Breast epithelium (tissue), 4 donors: ENCODE measurements around the gene KCNH2. TPM values are rescaled to one million over a fixed set of nuclear protein-coding genes. Genes with fewer than 3 reads are reported as not detected.

Source experiments
- DNase-seq, 2 donors: peaks; one replicate each; pipeline ENCODE4 v3.0.0-alpha.2; 2019; ENCODE audit warnings: low spot score in 2 of 2
- H3K27ac ChIP-seq, 2 donors: fragments of 200-600 bp; sonication (generic) in 1 of 2; one replicate each; pipeline ENCODE4 v1.5.1; 2016 to 2019; ENCODE audit warnings: mild to moderate bottlenecking in 1 of 2
- H3K27me3 ChIP-seq, 2 donors: fragments of 200-600 bp; sonication (generic) in 1 of 2; one replicate each; pipeline versions ENCODE4 v1.5.1 to v1.6.0; 2017 to 2019; ENCODE audit warnings: control low read depth in 1 of 2, mild to moderate bottlenecking in 1 of 2
- H3K36me3 ChIP-seq: fragments of 200-600 bp; one replicate; pipeline ENCODE4 v1.5.1; 2019
- H3K4me1 ChIP-seq, 2 donors: fragments of 200-600 bp; sonication (generic); one replicate each; pipeline ENCODE4 v1.5.1; 2016 to 2019; ENCODE audit warnings: control low read depth in 1 of 2
- H3K4me3 ChIP-seq, 3 donors: fragments of 200-600 bp; sonication (generic); 1 replicate in 2 of 3; 2 replicates in 1 of 3; pipeline ENCODE4 v1.5.1; 2016 to 2019; ENCODE audit warnings: mild to moderate bottlenecking in 3 of 3, moderate library complexity in 2 of 3
- H3K9me3 ChIP-seq, 2 donors: fragments of 200-600 bp; sonication (generic) in 1 of 2; one replicate each; pipeline ENCODE4 v1.5.1; 2016 to 2019; ENCODE audit warnings: control low read depth in 1 of 2
- CTCF ChIP-seq, 3 donors: fragments of 450-650 bp; IDR thresholded peaks; one replicate each; pipeline ENCODE4 v1.5.1; 2016 to 2017; ENCODE audit warnings: antibody characterized with exemption in 3 of 3, mild to moderate bottlenecking in 3 of 3, moderate library complexity in 3 of 3
- POLR2A ChIP-seq: fragments of 450-650 bp; IDR thresholded peaks from one replicate; pipeline ENCODE4 v1.6.1; 2016; ENCODE audit warnings: antibody characterized with exemption, mild to moderate bottlenecking, moderate library complexity
- POLR2AphosphoS5 ChIP-seq, 3 donors: sonication (generic); formaldehyde crosslinking; IDR thresholded peaks; one replicate each; pipeline ENCODE4 v1.6.1; 2017; ENCODE audit warnings: antibody characterized with exemption in 3 of 3
- intact Hi-C: fragments of 100-400 bp; cut with DNase I; formaldehyde crosslinking; loops from one replicate; pipeline ENCODE4 v1.15.1; 2023; ENCODE audit warnings: low total_unique reads
- total RNA-seq, 3 donors: library from RNA; depleted of rRNA; stranded (reverse); fragments of >200 nt; gene quantifications; one replicate each; pipeline ENCODE4 v1.1.0, GENCODE V29; 2016

KCNH2 gene
- total RNA-seq, 3 donors from 2014 or later: under 0.01 to 0.29 (median 0.16) TPM

GRCh38 chr7:150959739-150960734 is 18.1 kb downstream of the KCNH2 start:
- H3K4me3 ChIP-seq: no peak overlapping the region
- no peaks in the 10 kb centered on the region for H3K9me3 ChIP-seq
- no peak for TF ChIP-seq POLR2AphosphoS5 (IDR thresholded peaks at IDR 0.05)
- no peak for TF ChIP-seq CTCF (IDR thresholded peaks at IDR 0.05)
- no peak for TF ChIP-seq POLR2A
- no peaks in the 10 kb centered on the region for H3K36me3 ChIP-seq
- intact Hi-C loops: loop anchor here (10.0 kb wide), 1 partner anchor 65 kb away; no protein-coding TSS in a partner anchor
- no peak overlapping the region for H3K27ac ChIP-seq
- no peak for DNase-seq
- peaks cover 0 to 55% of the 10 kb centered on the region in 2 donors for H3K27me3 ChIP-seq
- peaks cover 4 to 6% of the 10 kb centered on the region in 2 donors for H3K4me1 ChIP-seq

GRCh38 chr7:150959081-150959480 is 19.0 kb downstream of the KCNH2 start:
- Histone ChIP-seq H3K9me3 (no peaks in the 10 kb centered on the region), H3K4me3 (no peak overlapping the region), H3K27me3 (peaks cover 0 to 57% of the 10 kb centered on the region in 2 donors), H3K36me3 (no peaks in the 10 kb centered on the region), H3K4me1 (peaks cover 4 to 7% of the 10 kb centered on the region in 2 donors), H3K27ac (no peak overlapping the region)
- TF ChIP-seq POLR2AphosphoS5 (IDR thresholded peaks at IDR 0.05): no peak
- intact Hi-C loops: no loop called here
- DNase-seq: no peak

- H3K27me3 ChIP-seq: peaks cover 0 to 57% of the 10 kb centered on the region in 2 donors
- no peak for DNase-seq
- H3K9me3 ChIP-seq: no peaks in the 10 kb centered on the region
- H3K27ac ChIP-seq: no peak overlapping the region
- H3K4me1 ChIP-seq: peaks cover 4 to 7% of the 10 kb centered on the region in 2 donors
- no peaks in the 10 kb centered on the region for H3K36me3 ChIP-seq
- intact Hi-C loops: no loop called here
- no peak overlapping the region for H3K4me3 ChIP-seq
- TF ChIP-seq POLR2AphosphoS5 (IDR thresholded peaks at IDR 0.05): no peak
- no peak for TF ChIP-seq POLR2A
- no peak for TF ChIP-seq CTCF (IDR thresholded peaks at IDR 0.05)
Observed at GRCh38 chr7:150958597-150958996, 19.5 kb downstream of the KCNH2 start.

- Histone ChIP-seq H3K9me3 (no peaks in the 10 kb centered on the region), H3K36me3 (no peaks in the 10 kb centered on the region), H3K4me3 (no peak overlapping the region), H3K27me3 (peaks cover 0 to 52% of the 10 kb centered on the region in 2 donors), H3K4me1 (peaks cover 4 to 7% of the 10 kb centered on the region in 2 donors), H3K27ac (no peak overlapping the region)
- no peak for TF ChIP-seq CTCF (IDR thresholded peaks at IDR 0.05)
- TF ChIP-seq POLR2AphosphoS5 (IDR thresholded peaks at IDR 0.05): no peak
- TF ChIP-seq POLR2A: no peak
- intact Hi-C loops: no loop called here
- no peak for DNase-seq
Observed at GRCh38 chr7:150958062-150958552, 20.0 kb downstream of the KCNH2 start.

- no peak overlapping the region for H3K4me3 ChIP-seq
- peaks cover 0 to 47% of the 10 kb centered on the region in 2 donors for H3K27me3 ChIP-seq
- H3K9me3 ChIP-seq: no peaks in the 10 kb centered on the region
- intact Hi-C loops: no loop called here
- no peak overlapping the region for H3K27ac ChIP-seq
- H3K36me3 ChIP-seq: no peaks in the 10 kb centered on the region
- TF ChIP-seq POLR2AphosphoS5 (IDR thresholded peaks at IDR 0.05) (no peak), CTCF (IDR thresholded peaks at IDR 0.05) (no peak), POLR2A (no peak)
- peaks cover 4 to 7% of the 10 kb centered on the region in 2 donors for H3K4me1 ChIP-seq
- no peak for DNase-seq
Observed at GRCh38 chr7:150957133-150958020, 20.7 kb downstream of the KCNH2 start.
